PFSK-1 (cell line): Measurements from ENCODE around the gene QDPR.

ENCODE experiments used
- POLR2AphosphoS5 ChIP-seq: IDR thresholded peaks from 2 replicates; pipeline ENCODE4 v1.6.1; 2012; ENCODE audit warnings: low read depth, mild to moderate bottlenecking, control low read depth, low read length, moderate library complexity
- TAF1 ChIP-seq: IDR thresholded peaks from 2 replicates; pipeline ENCODE4 v1.6.1; 2012; ENCODE audit warnings: low read length, control low read depth, borderline replicate concordance; ENCODE audit not compliant: insufficient read depth

DNA sequence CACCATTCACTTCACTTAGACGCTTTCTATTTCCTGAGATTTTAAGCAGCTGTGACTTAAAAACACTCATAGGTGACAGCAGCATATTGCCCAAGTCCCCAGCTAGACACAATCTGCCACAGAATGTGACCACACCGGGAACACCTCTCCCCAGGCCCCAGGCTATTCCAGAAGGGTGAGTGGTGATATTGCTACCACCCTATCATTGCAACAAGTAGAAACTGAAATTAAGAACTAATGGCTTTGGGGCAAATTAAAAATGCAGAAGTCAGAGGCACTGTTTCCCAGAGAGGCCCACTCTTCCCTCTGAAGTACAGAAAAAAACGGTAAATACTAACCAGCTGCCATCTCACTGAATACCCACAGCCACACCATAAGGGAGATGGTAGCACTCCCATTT, 35.0 kb downstream of the QDPR start:
- TF ChIP-seq POLR2AphosphoS5 = no peak
- TF ChIP-seq TAF1 = no peak
